A549 (cell line): ENCODE measurements around the gene TRIM8. TPM values are rescaled to one million over a fixed set of nuclear protein-coding genes. Genes with fewer than 3 reads are reported as not detected.

ENCODE experiments used
- ATAC-seq, 2 experiments: fragments of 200-7000 bp in 1 of 2; fragments of >200 bp in 1 of 2; cut with Nextera tagmentation in 1 of 2; cut with Tn5 transposase in 1 of 2; 3 replicates each; pipeline versions ENCODE4 v1.8.0 to v1.9.1; 2018 to 2020; ENCODE audit warnings: mild to moderate bottlenecking in 1 of 2, moderate library complexity in 1 of 2
- CTCF ChIA-PET: fragments of 300-600 bp; sonication (Branson Sonifier 250); formaldehyde crosslinking; extraction: SDS; loops from one replicate; lab custom pipeline; 2021; ENCODE audit warnings: antibody characterized with exemption, inconsistent platforms; lab: Yijun Ruan, JAX
- POLR2A ChIA-PET: fragments of 350-600 bp; formaldehyde crosslinking; extraction: SDS; loops from one replicate; lab custom pipeline; 2021; ENCODE audit warnings: antibody characterized with exemption, inconsistent platforms; lab: Yijun Ruan, JAX
- DNase-seq, 2 experiments: peaks; one replicate each; pipeline versions ENCODE4 v3.0.0 to v3.0.0-alpha.2; 2011 to 2016; ENCODE audit warnings: low read depth in 1 of 2, low spot score in 1 of 2
- FAIRE-seq: peaks from 2 replicates; lab custom pipeline; 2011; peaks lifted over from hg19 to GRCh38; lab: Jason Lieb, UNC
- H3K27ac ChIP-seq, 2 experiments: fragments of >200 bp; sonication (Bioruptor Twin); formaldehyde crosslinking; 3 replicates each; pipeline ENCODE4 v1.5.1; 2016 to 2017
- H3K4me1 ChIP-seq: fragments of >200 bp; sonication (Bioruptor Twin); formaldehyde crosslinking; 3 replicates; pipeline ENCODE4 v1.6.1; 2016
- H3K4me2 ChIP-seq: fragments of >200 bp; sonication (Bioruptor Twin); formaldehyde crosslinking; 3 replicates; pipeline ENCODE4 v1.6.1; 2016
- H3K4me3 ChIP-seq: fragments of >200 bp; sonication (Bioruptor Twin); formaldehyde crosslinking; 3 replicates; pipeline ENCODE4 v1.5.1; 2016
- H3K9me3 ChIP-seq: fragments of >200 bp; sonication (Bioruptor Twin); formaldehyde crosslinking; 3 replicates; pipeline ENCODE4 v1.6.1; 2016
- ATOH8 ChIP-seq: fragments of 250-450 bp; sonication (Bioruptor Pico); IDR thresholded peaks from 2 replicates; pipeline ENCODE4 v1.5.0; 2020; ENCODE audit warnings: low read depth, mild to moderate bottlenecking, moderate library complexity
- BCL3 ChIP-seq: fragments of >200 bp; sonication (Bioruptor Twin); formaldehyde crosslinking; IDR thresholded peaks from 3 replicates; pipeline ENCODE4 v1.6.1; 2016
- CBX2 ChIP-seq: fragments of 200-600 bp; sonication (generic); IDR thresholded peaks from 2 replicates; pipeline ENCODE4 v1.6.1; 2016; ENCODE audit warnings: low read depth, mild to moderate bottlenecking, borderline replicate concordance
- CEBPB ChIP-seq, 2 experiments: fragments of >200 bp in 1 of 2; sonication (Bioruptor Twin) in 1 of 2; formaldehyde crosslinking in 1 of 2; IDR thresholded peaks; 2 replicates each; pipeline ENCODE4 v1.6.1; 2012 to 2016
- CHD2 ChIP-seq: fragments of 150-350 bp; IDR thresholded peaks from 2 replicates; pipeline ENCODE4 v1.6.1; 2014; ENCODE audit warnings: low read length; ENCODE audit not compliant: partially characterized antibody
- FOSB ChIP-seq: fragments of 250-450 bp; sonication (Bioruptor Pico); IDR thresholded peaks from 2 replicates; pipeline ENCODE4 v1.5.0; 2020; ENCODE audit warnings: mild to moderate bottlenecking, moderate library complexity
- FOSL2 ChIP-seq, 2 experiments: fragments of 450-650 bp in 1 of 2; fragments of >200 bp in 1 of 2; sonication (Bioruptor Twin) in 1 of 2; formaldehyde crosslinking; IDR thresholded peaks; 2 replicates each; pipeline versions ENCODE4 v1.5.0 to v1.6.1; 2016 to 2020; ENCODE audit warnings: mild to moderate bottlenecking in 1 of 2, moderate library complexity in 1 of 2
- GATA3 ChIP-seq: IDR thresholded peaks from 2 replicates; pipeline ENCODE4 v1.6.1; 2012; ENCODE audit warnings: borderline replicate concordance
- HEYL ChIP-seq: fragments of 250-450 bp; sonication (Bioruptor Pico); IDR thresholded peaks from 2 replicates; pipeline ENCODE4 v1.8.0; 2021; ENCODE audit warnings: mild to moderate bottlenecking, moderate library complexity
- HOXA7 ChIP-seq: fragments of 250-450 bp; sonication (Bioruptor Pico); IDR thresholded peaks from 2 replicates; pipeline ENCODE4 v1.5.0; 2020; ENCODE audit warnings: mild to moderate bottlenecking, moderate library complexity
- HOXB13 ChIP-seq: fragments of 250-450 bp; sonication (Bioruptor Pico); IDR thresholded peaks from 2 replicates; pipeline ENCODE4 v1.5.0; 2020; ENCODE audit warnings: low read depth, mild to moderate bottlenecking, moderate library complexity
- JUN ChIP-seq, 2 experiments: fragments of >200 bp; sonication (Bioruptor Twin); formaldehyde crosslinking; IDR thresholded peaks; 2 replicates in 1 of 2; 3 replicates in 1 of 2; pipeline ENCODE4 v1.6.1; 2016 to 2017
- KDM1A ChIP-seq: fragments of 200-600 bp; sonication (generic); IDR thresholded peaks from 2 replicates; pipeline ENCODE4 v1.6.1; 2016; ENCODE audit warnings: low read depth, mild to moderate bottlenecking
- MAZ ChIP-seq: fragments of 150-350 bp; IDR thresholded peaks from 2 replicates; pipeline ENCODE4 v1.6.1; 2014; ENCODE audit warnings: antibody characterized with exemption, low read depth, low read length, borderline replicate concordance
- MYC ChIP-seq: IDR thresholded peaks from 2 replicates; pipeline ENCODE4 v1.6.1; 2012; ENCODE audit warnings: mild to moderate bottlenecking, inconsistent platforms, low read length, improper control_type of control experiment, borderline replicate concordance
- NR3C1 ChIP-seq: fragments of >200 bp; sonication (Bioruptor Twin); formaldehyde crosslinking; IDR thresholded peaks from 3 replicates; pipeline ENCODE4 v1.6.1; 2017
- PHF8 ChIP-seq: fragments of 200-600 bp; sonication (generic); IDR thresholded peaks from 2 replicates; pipeline ENCODE4 v1.6.1; 2016; ENCODE audit warnings: low read depth, mild to moderate bottlenecking, antibody characterized with exemption, moderate library complexity, borderline replicate concordance
- POLR2A ChIP-seq: IDR thresholded peaks from 2 replicates; pipeline ENCODE4 v1.6.1; 2012; ENCODE audit warnings: mild to moderate bottlenecking, low read length
- POLR2AphosphoS2 ChIP-seq: conservative IDR thresholded peaks from 2 replicates; pipeline ENCODE4 v1.6.1; 2012; ENCODE audit warnings: low read length, improper control_type of control experiment, inconsistent platforms
- RCOR1 ChIP-seq: fragments of 150-350 bp; IDR thresholded peaks from 2 replicates; pipeline ENCODE4 v1.6.1; 2014; ENCODE audit warnings: antibody characterized with exemption, low read length, low read depth
- RFX5 ChIP-seq: fragments of 450-650 bp; IDR thresholded peaks from 2 replicates; pipeline ENCODE4 v1.7.1; 2014; ENCODE audit warnings: antibody characterized with exemption, mild to moderate bottlenecking, moderate library complexity
- RNF2 ChIP-seq: fragments of 200-600 bp; sonication (generic); IDR thresholded peaks from 2 replicates; pipeline ENCODE4 v1.6.1; 2016; ENCODE audit warnings: low read depth, mild to moderate bottlenecking, antibody characterized with exemption, moderate library complexity, borderline replicate concordance
- SMC3 ChIP-seq: fragments of >200 bp; sonication (Bioruptor Twin); formaldehyde crosslinking; IDR thresholded peaks from 3 replicates; pipeline ENCODE4 v1.6.1; 2018; ENCODE audit warnings: inconsistent platforms
- TP53 ChIP-seq: fragments of 250-450 bp; sonication (Bioruptor Pico); IDR thresholded peaks from 2 replicates; pipeline ENCODE4 v1.5.0; 2021; ENCODE audit warnings: mild to moderate bottlenecking, moderate library complexity
- USF2 ChIP-seq: fragments of 450-650 bp; IDR thresholded peaks from 2 replicates; pipeline ENCODE4 v1.6.1; 2014; ENCODE audit warnings: antibody characterized with exemption
- ZC3H11A ChIP-seq: fragments of 450-650 bp; IDR thresholded peaks from 2 replicates; pipeline ENCODE4 v1.6.1; 2014; ENCODE audit warnings: antibody characterized with exemption, mild to moderate bottlenecking
- ZFP36 ChIP-seq: fragments of 450-650 bp; IDR thresholded peaks from 2 replicates; pipeline ENCODE4 v1.6.1; 2014; ENCODE audit warnings: borderline replicate concordance; ENCODE audit not compliant: partially characterized antibody
- WGBS: methylation state at CpG from one replicate; pipeline ENCODE4 v1.1.6; 2017; ENCODE audit errors: missing lambda C conversion rate; 5-methylcytosine and 5-hydroxymethylcytosine counted together
- polyA plus RNA-seq, 4 experiments: library from polyadenylated mRNA; depleted of rRNA in 3 of 4; stranded (reverse); fragments of >200 nt; fragmentation: RNase III in 1 of 4; extraction: RNeasy Plus Mini Kit Qiagen cat#74134 plus additional on column Dnase treatment in 1 of 4; gene quantifications; 2 replicates in 3 of 4; 3 replicates in 1 of 4; pipeline ENCODE4 v1.2.3, GENCODE V29; 2011 to 2017
- TF ChIP-seq, protein P1 (sequence below): fragments of 250-450 bp; sonication (Bioruptor Pico); IDR thresholded peaks from 2 replicates; pipeline ENCODE4 v1.5.0; 2021; ENCODE audit warnings: mild to moderate bottlenecking, moderate library complexity, borderline replicate concordance
- TF ChIP-seq, protein P2 (sequence below): fragments of 200-600 bp; sonication (generic); IDR thresholded peaks from 2 replicates; pipeline ENCODE4 v1.6.1; 2016; ENCODE audit warnings: antibody characterized with exemption, mild to moderate bottlenecking, moderate library complexity

Gene TRIM8
- polyA plus RNA-seq, 2 of the 4 experiments (the other 2 are of a cell fraction): 22.8 to 32.5 TPM

DNA sequence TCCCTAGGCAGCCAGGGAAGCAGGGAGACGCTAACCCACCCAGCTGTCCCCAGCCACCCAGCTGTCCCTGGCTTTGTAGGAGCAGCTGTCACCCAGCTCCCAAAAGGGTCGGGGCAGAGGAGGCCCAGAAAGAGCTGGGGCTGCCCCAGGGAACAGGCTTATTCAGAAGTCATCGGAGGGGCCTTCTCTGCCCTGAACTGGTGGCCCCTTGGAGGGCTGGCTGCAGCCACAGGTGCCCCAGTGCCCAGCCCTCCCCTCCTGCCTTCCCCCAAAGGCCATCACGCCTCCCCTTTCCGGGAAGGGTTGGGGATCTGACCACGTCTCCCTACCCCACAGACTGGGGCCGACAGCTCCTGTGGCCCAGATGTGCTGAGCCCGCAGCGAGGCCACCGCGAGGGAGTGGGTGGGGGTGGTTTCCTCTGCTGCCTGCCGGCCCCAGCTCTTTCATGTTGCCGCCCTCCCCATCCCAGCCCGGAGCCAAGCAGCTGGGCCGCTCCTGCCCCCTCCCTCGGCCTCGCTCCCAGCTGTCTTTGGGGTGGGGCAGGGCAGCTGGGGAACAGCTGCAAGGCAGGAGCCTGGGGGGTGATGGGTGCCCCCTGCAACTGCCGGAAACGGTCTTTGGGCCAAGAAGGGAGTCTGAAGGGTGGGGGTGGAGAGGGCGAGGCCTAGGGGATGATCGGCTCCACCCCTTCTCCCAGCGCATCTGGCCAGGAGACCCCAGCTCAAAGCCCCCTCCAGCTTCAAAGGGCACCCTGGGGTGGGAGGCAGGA lies 16.8 kb downstream of the TRIM8 start:
- TF ChIP-seq PHF8: no peak
- TF ChIP-seq RFX5: no peak
- no peak for TF ChIP-seq BCL3
- no peak for TF ChIP-seq RNF2
- no peak for TF ChIP-seq CEBPB (IDR thresholded peaks at IDR 0.05)
- TF ChIP-seq MYC: no peak
- TF ChIP-seq FOSB (CRISPR knock-in tag): no peak
- TF ChIP-seq SMC3: no peak
- TF ChIP-seq USF2: no peak
- TF ChIP-seq ZFP36: no peak
- TF ChIP-seq, protein P1, sequence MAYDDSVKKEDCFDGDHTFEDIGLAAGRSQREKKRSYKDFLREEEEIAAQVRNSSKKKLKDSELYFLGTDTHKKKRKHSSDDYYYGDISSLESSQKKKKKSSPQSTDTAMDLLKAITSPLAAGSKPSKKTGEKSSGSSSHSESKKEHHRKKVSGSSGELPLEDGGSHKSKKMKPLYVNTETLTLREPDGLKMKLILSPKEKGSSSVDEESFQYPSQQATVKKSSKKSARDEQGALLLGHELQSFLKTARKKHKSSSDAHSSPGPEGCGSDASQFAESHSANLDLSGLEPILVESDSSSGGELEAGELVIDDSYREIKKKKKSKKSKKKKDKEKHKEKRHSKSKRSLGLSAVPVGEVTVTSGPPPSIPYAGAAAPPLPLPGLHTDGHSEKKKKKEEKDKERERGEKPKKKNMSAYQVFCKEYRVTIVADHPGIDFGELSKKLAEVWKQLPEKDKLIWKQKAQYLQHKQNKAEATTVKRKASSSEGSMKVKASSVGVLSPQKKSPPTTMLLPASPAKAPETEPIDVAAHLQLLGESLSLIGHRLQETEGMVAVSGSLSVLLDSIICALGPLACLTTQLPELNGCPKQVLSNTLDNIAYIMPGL (CRISPR knock-in tag): no peak
- TF ChIP-seq ZC3H11A: no peak
- ChIA-PET POLR2A (no interaction called here), CTCF (interaction anchor here (0.6 to 5.6 kb wide), 6 partner anchors 8 to 17 kb away, joined by 3 to 18 read pairs (median 6); no protein-coding TSS in a partner anchor)
- FAIRE-seq: no peak
- ATAC-seq: peak; percentile 22 to 35; a peak in 4 of 6 replicates
- no peak overlapping the region for H3K4me2 ChIP-seq
- no peak overlapping the region for H3K4me3 ChIP-seq
- H3K4me1 ChIP-seq: peaks cover 17% of the 10 kb centered on the region
- 84% methylated on average over 14 of the region's 22 CpGs for WGBS
- no peak for DNase-seq
- H3K9me3 ChIP-seq: no peaks in the 10 kb centered on the region
- 0 out of 6 replicates have a peak overlapping the region, but pooled peaks of 1 of the 2 experiments have one; percentile 17 for H3K27ac ChIP-seq

- TF ChIP-seq JUN (IDR thresholded peaks at IDR 0.05) (no peak), ATOH8 (CRISPR knock-in tag) (no peak), NR3C1 (no peak), HOXB13 (CRISPR knock-in tag) (no peak), GATA3 (no peak), POLR2A (no peak), CEBPB (IDR thresholded peaks at IDR 0.05) (no peak), HOXA7 (no peak), CBX2 (no peak), POLR2AphosphoS2 (no peak), KDM1A (no peak), CHD2 (no peak), RCOR1 (no peak), FOSL2 (IDR thresholded peaks at IDR 0.05) (no peak), FOSL2 (CRISPR knock-in tag; IDR thresholded peaks at IDR 0.05) (no peak), RFX5 (no peak), HEYL (no peak), MAZ (no peak), TP53 (CRISPR knock-in tag) (no peak)
- TF ChIP-seq, protein P2, sequence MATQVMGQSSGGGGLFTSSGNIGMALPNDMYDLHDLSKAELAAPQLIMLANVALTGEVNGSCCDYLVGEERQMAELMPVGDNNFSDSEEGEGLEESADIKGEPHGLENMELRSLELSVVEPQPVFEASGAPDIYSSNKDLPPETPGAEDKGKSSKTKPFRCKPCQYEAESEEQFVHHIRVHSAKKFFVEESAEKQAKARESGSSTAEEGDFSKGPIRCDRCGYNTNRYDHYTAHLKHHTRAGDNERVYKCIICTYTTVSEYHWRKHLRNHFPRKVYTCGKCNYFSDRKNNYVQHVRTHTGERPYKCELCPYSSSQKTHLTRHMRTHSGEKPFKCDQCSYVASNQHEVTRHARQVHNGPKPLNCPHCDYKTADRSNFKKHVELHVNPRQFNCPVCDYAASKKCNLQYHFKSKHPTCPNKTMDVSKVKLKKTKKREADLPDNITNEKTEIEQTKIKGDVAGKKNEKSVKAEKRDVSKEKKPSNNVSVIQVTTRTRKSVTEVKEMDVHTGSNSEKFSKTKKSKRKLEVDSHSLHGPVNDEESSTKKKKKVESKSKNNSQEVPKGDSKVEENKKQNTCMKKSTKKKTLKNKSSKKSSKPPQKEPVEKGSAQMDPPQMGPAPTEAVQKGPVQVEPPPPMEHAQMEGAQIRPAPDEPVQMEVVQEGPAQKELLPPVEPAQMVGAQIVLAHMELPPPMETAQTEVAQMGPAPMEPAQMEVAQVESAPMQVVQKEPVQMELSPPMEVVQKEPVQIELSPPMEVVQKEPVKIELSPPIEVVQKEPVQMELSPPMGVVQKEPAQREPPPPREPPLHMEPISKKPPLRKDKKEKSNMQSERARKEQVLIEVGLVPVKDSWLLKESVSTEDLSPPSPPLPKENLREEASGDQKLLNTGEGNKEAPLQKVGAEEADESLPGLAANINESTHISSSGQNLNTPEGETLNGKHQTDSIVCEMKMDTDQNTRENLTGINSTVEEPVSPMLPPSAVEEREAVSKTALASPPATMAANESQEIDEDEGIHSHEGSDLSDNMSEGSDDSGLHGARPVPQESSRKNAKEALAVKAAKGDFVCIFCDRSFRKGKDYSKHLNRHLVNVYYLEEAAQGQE: no peak
- H3K4me2 ChIP-seq: no peak overlapping the region
- ATAC-seq (peak in 1 of 2 experiments; percentile 8; a peak in 2 of 6 replicates), FAIRE-seq (no peak), DNase-seq (no peak)
- POLR2A ChIA-PET: no interaction called here
- no peak overlapping the region for H3K27ac ChIP-seq
- no peak overlapping the region for H3K4me3 ChIP-seq
- no peaks in the 10 kb centered on the region for H3K9me3 ChIP-seq
- CTCF ChIA-PET: interaction anchor here (0.6 to 5.6 kb wide), 5 partner anchors 8 to 17 kb away, joined by 3 to 18 read pairs (median 6); no protein-coding TSS in a partner anchor
- WGBS: 88% methylated on average over 6 of the region's 6 CpGs
- peaks cover 17% of the 10 kb centered on the region for H3K4me1 ChIP-seq
These were observed 17.4 kb downstream of the TRIM8 start for GRCh38 chr10:102661658-102662028.
